H1 (cell line): ENCODE data around the gene TEX14. TPM values are rescaled to one million over a fixed set of nuclear protein-coding genes. Genes with fewer than 3 reads are reported as not detected.

Experiments used
- CTCF ChIA-PET: fragments of 300-600 bp; sonication (Branson Sonifier 250); formaldehyde crosslinking; loops from one replicate; lab custom pipeline; 2021; ENCODE audit not compliant: partially characterized antibody; lab: Charles Lee
- POLR2A ChIA-PET: fragments of 300-600 bp; sonication (Branson Sonifier 250); formaldehyde crosslinking; loops from one replicate; lab custom pipeline; 2021; ENCODE audit warnings: inconsistent platforms; ENCODE audit not compliant: partially characterized antibody; lab: Charles Lee
- DNase-seq, 2 experiments: peaks; one replicate each; pipeline versions ENCODE4 v3.0.0 to v3.0.0-alpha.2; 2010 to 2022; ENCODE audit warnings: low spot score in 2 of 2, low read depth in 1 of 2, mixed read lengths in 1 of 2
- FAIRE-seq: peaks from 2 replicates; lab custom pipeline; 2011; peaks lifted over from hg19 to GRCh38; lab: Jason Lieb, UNC
- H2AFZ ChIP-seq: 2 replicates; pipeline ENCODE4 v1.8.1; 2012; ENCODE audit warnings: low read length, inconsistent platforms
- H2AK5ac ChIP-seq: 2 replicates; pipeline ENCODE4 v1.6.1; 2013; ENCODE audit warnings: low read depth, low read length
- H2BK120ac ChIP-seq: replicated peaks from 2 replicates; pipeline ENCODE3; 2013; ENCODE audit warnings: low read depth, low read length, inconsistent platforms
- H2BK12ac ChIP-seq: 2 replicates; pipeline ENCODE4 v1.6.1; 2013; ENCODE audit warnings: low read depth, low read length
- H2BK15ac ChIP-seq: 2 replicates; pipeline ENCODE4 v1.6.1; 2013; ENCODE audit warnings: low read length
- H2BK20ac ChIP-seq: 2 replicates; pipeline ENCODE4 v1.6.1; 2013; ENCODE audit warnings: low read length
- H2BK5ac ChIP-seq: 2 replicates; pipeline ENCODE4 v1.6.1; 2013; ENCODE audit warnings: low read depth, low read length
- H3K14ac ChIP-seq: 2 replicates; pipeline ENCODE4 v1.6.1; 2013; ENCODE audit warnings: inconsistent platforms; ENCODE audit not compliant: insufficient read length
- H3K18ac ChIP-seq: 2 replicates; pipeline ENCODE4 v1.6.1; 2013; ENCODE audit warnings: low read length; ENCODE audit errors: extremely low read depth
- H3K23ac ChIP-seq: 2 replicates; pipeline ENCODE4 v1.6.1; 2013; ENCODE audit warnings: inconsistent platforms; ENCODE audit not compliant: insufficient read length
- H3K23me2 ChIP-seq: 2 replicates; pipeline ENCODE4 v1.6.1; 2013; ENCODE audit warnings: low read depth, low read length
- H3K27ac ChIP-seq: 2 replicates; pipeline ENCODE4 v1.6.1; 2011; ENCODE audit warnings: low read depth, low read length, inconsistent platforms
- H3K27me3 ChIP-seq, 4 experiments: replicated peaks in 1 of 4; 1 replicate in 1 of 4; 2 replicates in 3 of 4; pipeline versions ENCODE4 v1.6.1 to v1.8.1; 2011 to 2013; ENCODE audit warnings: low read length in 3 of 4, mild to moderate bottlenecking in 3 of 4, inconsistent platforms in 2 of 4, mixed read lengths in 2 of 4, moderate library complexity in 1 of 4; ENCODE audit not compliant: control insufficient read depth in 3 of 4, insufficient read depth in 3 of 4; ENCODE audit errors: extremely low read depth in 1 of 4
- H3K36me3 ChIP-seq, 4 experiments: 2 replicates each; pipeline versions ENCODE4 v1.6.1 to v1.8.1; 2011 to 2013; ENCODE audit warnings: mild to moderate bottlenecking in 4 of 4, low read length in 3 of 4, moderate library complexity in 2 of 4, control low read depth in 1 of 4, inconsistent platforms in 1 of 4; ENCODE audit not compliant: insufficient read depth in 4 of 4, control insufficient read depth in 2 of 4
- H3K4ac ChIP-seq: replicated peaks from 2 replicates; pipeline ENCODE3; 2013; ENCODE audit warnings: low read length, low read depth, mixed read lengths, inconsistent platforms; ENCODE audit not compliant: insufficient read length
- H3K4me1 ChIP-seq, 4 experiments: replicated peaks in 1 of 4; 1 replicate in 1 of 4; 2 replicates in 3 of 4; pipeline versions ENCODE4 v1.6.1 to v1.8.1; 2011 to 2013; ENCODE audit warnings: low read length in 3 of 4, inconsistent platforms in 2 of 4, mixed read lengths in 1 of 4; ENCODE audit not compliant: insufficient read depth in 4 of 4, control insufficient read depth in 3 of 4
- H3K4me2 ChIP-seq, 2 experiments: 2 replicates each; pipeline versions ENCODE4 v1.6.1 to v1.8.1; 2011 to 2013; ENCODE audit warnings: low read depth in 2 of 2, low read length in 2 of 2, control low read depth in 1 of 2, inconsistent platforms in 1 of 2, mild to moderate bottlenecking in 1 of 2; ENCODE audit not compliant: insufficient read depth in 1 of 2
- H3K4me3 ChIP-seq, 4 experiments: fragments of 200-600, 300-600 bp in 1 of 4; sonication (generic), shearing (Covaris generic), sonication (Bioruptor Twin) in 1 of 4; 2 replicates each; pipeline versions ENCODE4 v1.5.1 to v1.8.1; 2011 to 2016; ENCODE audit warnings: low read length in 4 of 4, low read depth in 3 of 4, control low read depth in 2 of 4, inconsistent platforms in 2 of 4, mild to moderate bottlenecking in 2 of 4, mixed read lengths in 1 of 4, moderate library complexity in 1 of 4; ENCODE audit not compliant: insufficient read depth in 2 of 4; ENCODE audit errors: extremely low read depth in 1 of 4
- H3K56ac ChIP-seq: replicated peaks from 2 replicates; pipeline ENCODE3; 2013; ENCODE audit warnings: low read depth, mild to moderate bottlenecking, mixed read lengths, low read length, inconsistent platforms; ENCODE audit not compliant: insufficient read length
- H3K79me1 ChIP-seq: 2 replicates; pipeline ENCODE4 v1.6.1; 2013; ENCODE audit warnings: low read depth, low read length, control low read depth
- H3K79me2 ChIP-seq, 2 experiments: 2 replicates each; pipeline versions ENCODE4 v1.6.1 to v1.8.1; 2012 to 2013; ENCODE audit warnings: low read length in 2 of 2, mild to moderate bottlenecking in 2 of 2, inconsistent platforms in 1 of 2; ENCODE audit not compliant: insufficient read depth in 2 of 2, control insufficient read depth in 1 of 2
- H3K9ac ChIP-seq, 4 experiments: replicated peaks in 1 of 4; 1 replicate in 1 of 4; 2 replicates in 3 of 4; pipeline versions ENCODE4 v1.6.1 to v1.8.1; 2011 to 2013; ENCODE audit warnings: low read depth in 3 of 4, low read length in 3 of 4, control low read depth in 2 of 4, mild to moderate bottlenecking in 2 of 4, moderate library complexity in 2 of 4, inconsistent platforms in 1 of 4; ENCODE audit errors: extremely low read depth in 1 of 4
- H3K9me3 ChIP-seq, 2 experiments: 2 replicates each; pipeline versions ENCODE4 v1.6.1 to v1.8.1; 2012 to 2013; ENCODE audit warnings: mild to moderate bottlenecking in 2 of 2, moderate library complexity in 2 of 2, control low read depth in 1 of 2, inconsistent platforms in 1 of 2, low read depth in 1 of 2, low read length in 1 of 2, mixed read lengths in 1 of 2; ENCODE audit not compliant: insufficient read depth in 2 of 2
- H4K20me1 ChIP-seq, 2 experiments: replicated peaks in 1 of 2; 2 replicates each; pipeline versions ENCODE3 to v1.8.1; 2011 to 2013; ENCODE audit warnings: inconsistent platforms in 2 of 2, low read length in 2 of 2, mild to moderate bottlenecking in 1 of 2; ENCODE audit not compliant: insufficient read depth in 2 of 2, control insufficient read depth in 1 of 2
- H4K5ac ChIP-seq: 2 replicates; pipeline ENCODE4 v1.6.1; 2013; ENCODE audit warnings: low read length, low read depth, mixed read lengths, inconsistent platforms; ENCODE audit not compliant: insufficient read length
- H4K8ac ChIP-seq: 2 replicates; pipeline ENCODE4 v1.8.0; 2013; ENCODE audit warnings: mild to moderate bottlenecking, moderate library complexity, low read length, inconsistent platforms; ENCODE audit not compliant: insufficient read depth; ENCODE audit errors: extremely low read depth
- H4K91ac ChIP-seq: replicated peaks from 2 replicates; pipeline ENCODE3; 2013; ENCODE audit warnings: low read length, mixed read lengths, inconsistent platforms; ENCODE audit not compliant: insufficient read length
- EGR1 ChIP-seq: IDR thresholded peaks from 2 replicates; pipeline ENCODE4 v1.6.1; 2011; ENCODE audit warnings: low read depth, low read length, borderline replicate concordance
- POU5F1 ChIP-seq: IDR thresholded peaks from 2 replicates; pipeline ENCODE4 v1.6.1; 2011; ENCODE audit warnings: low read depth, mild to moderate bottlenecking, low read length, moderate library complexity
- RNF2 ChIP-seq: fragments of 200-900, 300-1000 bp; sonication (generic); IDR thresholded peaks from 2 replicates; pipeline ENCODE4 v1.7.1; 2016; ENCODE audit warnings: borderline replicate concordance, low read depth, mild to moderate bottlenecking, antibody characterized with exemption, low read length; ENCODE audit not compliant: poor library complexity, severe bottlenecking; ENCODE audit errors: missing control alignments
- WGBS, 2 experiments: shearing (Covaris generic) in 1 of 2; methylation state at CpG; one replicate each; pipeline versions ENCODE4 v1.1.6 to v1.1.7; 2013 to 2015; ENCODE audit warnings: low lambda C conversion rate in 2 of 2, mixed read lengths in 2 of 2, inconsistent platforms in 1 of 2, low coverage in 1 of 2, missing lambda C conversion rate in 1 of 2; ENCODE audit not compliant: insufficient replicate concordance in 2 of 2, insufficient coverage in 1 of 2, insufficient read length in 1 of 2; ENCODE audit errors: extremely low coverage in 1 of 2, missing lambda C conversion rate in 1 of 2; 5-methylcytosine and 5-hydroxymethylcytosine counted together
- polyA plus RNA-seq, 7 experiments: library from polyadenylated mRNA; depleted of rRNA in 3 of 7; stranded (reverse) in 5 of 7; unstranded in 2 of 7; fragments of >200 nt in 5 of 7; fragments of 200-250 nt in 2 of 7; gene quantifications; 1 replicate in 5 of 7; 2 replicates in 1 of 7; 4 replicates in 1 of 7; pipeline versions ENCODE4 v1.2.1 to v1.2.3, GENCODE V29; 2011 to 2013; ENCODE audit warnings: missing spikeins in 2 of 7, mixed read lengths in 2 of 7
- total RNA-seq: library from RNA; stranded (reverse); fragmentation: NEBNext Ultra II Directional; extraction: Animal tissue kit (Norgen Biotek cat#: 25700); gene quantifications from 2 replicates; pipeline ENCODE4 v1.2.1, GENCODE V29; 2021
- TF ChIP-seq, protein P1 (sequence below): IDR thresholded peaks from 2 replicates; pipeline ENCODE4 v1.6.1; 2012; ENCODE audit warnings: inconsistent platforms

Gene TEX14
- total and polyA plus RNA-seq, 2 of the 8 experiments (the other 6 are each of a cell fraction or from before 2014, with no cell fraction given) = 0.83 to 2.5 TPM

DNA sequence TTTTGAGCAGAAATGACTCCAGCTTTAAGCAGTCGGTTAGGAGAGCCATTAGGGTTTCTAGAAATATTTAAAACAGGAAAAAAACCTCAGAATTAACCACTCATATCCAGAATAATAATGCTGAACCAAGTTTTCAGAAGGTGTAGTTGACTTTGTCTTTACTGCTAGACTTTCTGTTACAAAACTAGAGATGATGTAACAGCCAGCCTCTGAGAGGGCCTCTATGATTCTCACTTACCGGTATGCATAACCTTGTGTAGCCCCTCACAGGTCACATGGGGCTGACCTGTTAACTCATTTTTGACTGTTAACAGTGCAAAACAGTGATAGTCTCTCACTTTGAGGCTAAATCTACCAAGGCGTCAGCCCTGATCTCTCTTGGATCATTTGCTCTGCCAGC is 74.3 kb downstream of the TEX14 start:
- H3K4me1 ChIP-seq = peaks cover 0 to 2% (median 0%) of the 10 kb centered on the region in 4 experiments; a peak in 1 of 7 replicates
- H2AFZ ChIP-seq = no peak overlapping the region
- no peaks in the 10 kb centered on the region for H3K79me1 ChIP-seq
- no peaks in the 10 kb centered on the region for H3K36me3 ChIP-seq
- no peak overlapping the region for H3K4me2 ChIP-seq
- no peak overlapping the region for H2BK120ac ChIP-seq
- no peak overlapping the region for H3K18ac ChIP-seq
- no peak overlapping the region for H3K56ac ChIP-seq
- no peak overlapping the region for H3K4me3 ChIP-seq
- H2AK5ac ChIP-seq = no peak overlapping the region
- no peaks in the 10 kb centered on the region for H3K27me3 ChIP-seq
- H2BK15ac ChIP-seq = no peak overlapping the region
- TF ChIP-seq, protein P1, sequence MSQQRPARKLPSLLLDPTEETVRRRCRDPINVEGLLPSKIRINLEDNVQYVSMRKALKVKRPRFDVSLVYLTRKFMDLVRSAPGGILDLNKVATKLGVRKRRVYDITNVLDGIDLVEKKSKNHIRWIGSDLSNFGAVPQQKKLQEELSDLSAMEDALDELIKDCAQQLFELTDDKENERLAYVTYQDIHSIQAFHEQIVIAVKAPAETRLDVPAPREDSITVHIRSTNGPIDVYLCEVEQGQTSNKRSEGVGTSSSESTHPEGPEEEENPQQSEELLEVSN = no peak
- TF ChIP-seq POU5F1 (no peak), EGR1 (no peak), RNF2 (no peak)
- no peak overlapping the region for H3K27ac ChIP-seq
- no peaks in the 10 kb centered on the region for H3K9me3 ChIP-seq
- FAIRE-seq (no peak), DNase-seq (no peak)
- POLR2A ChIA-PET = interaction anchor here (1.0 kb wide), 1 partner anchor 15 kb away, joined by 3 read pairs; no protein-coding TSS in a partner anchor
- 92% methylated on average over 3 of the region's 3 CpGs; no CpG with 5 or more reads in 1 of the 2 experiments for WGBS, 2 experiments
- H2BK20ac ChIP-seq = no peak overlapping the region
- no peak overlapping the region for H3K23ac ChIP-seq
- no peak overlapping the region for H3K9ac ChIP-seq
- no peak overlapping the region for H4K91ac ChIP-seq
- no peaks in the 10 kb centered on the region for H3K23me2 ChIP-seq
- H4K5ac ChIP-seq = no peak overlapping the region
- no peak overlapping the region for H2BK5ac ChIP-seq
- H4K20me1 ChIP-seq = no peaks in the 10 kb centered on the region
- CTCF ChIA-PET = interaction anchor here (2.6 kb wide), 1 partner anchor 29 kb away, joined by 8 read pairs; no protein-coding TSS in a partner anchor
- H3K4ac ChIP-seq = no peak overlapping the region
- H3K14ac ChIP-seq = no peak overlapping the region
- no peak overlapping the region for H4K8ac ChIP-seq
- H2BK12ac ChIP-seq = no peak overlapping the region
- no peaks in the 10 kb centered on the region for H3K79me2 ChIP-seq
